Gastrocnemius medialis (tissue), 4 donors: ENCODE measurements around the gene FAM168A.

Source experiments
- CTCF ChIP-seq, 5 experiments: fragments of 450-650 bp in 3 of 5; fragments of 200-600 bp in 2 of 5; sonication (generic) in 2 of 5; IDR thresholded peaks in 4 of 5; conservative IDR thresholded peaks in 1 of 5; 1 replicate in 4 of 5; 2 replicates in 1 of 5; pipeline ENCODE4 v1.5.1; 2016 to 2019; ENCODE audit warnings: antibody characterized with exemption in 5 of 5, mild to moderate bottlenecking in 3 of 5, moderate library complexity in 3 of 5
- POLR2A ChIP-seq, 2 donors: fragments of 450-650 bp; IDR thresholded peaks; one replicate each; pipeline ENCODE4 v1.6.1; 2017; ENCODE audit warnings: antibody characterized with exemption in 2 of 2, mild to moderate bottlenecking in 2 of 2, moderate library complexity in 2 of 2

- TF ChIP-seq CTCF (IDR thresholded peaks at IDR 0.05 in 4 of 5, conservative IDR thresholded peaks at IDR 0.05 in 1 of 5) (no peak), POLR2A (IDR thresholded peaks at IDR 0.05) (no peak)
Measured at GRCh38 chr11:73519266-73519665, 78.6 kb downstream of the FAM168A start.
